NCI-H2196 treated with DMSO at 0.1 percent for 48 hours (cell line): ENCODE data around the gene ROBO4.

Experiments
- DNase-seq: peaks from one replicate; lab custom pipeline; 2025; ENCODE audit not compliant: unreplicated experiment; lab: John Stamatoyannopoulos, UW

Gene ROBO4

DNA sequence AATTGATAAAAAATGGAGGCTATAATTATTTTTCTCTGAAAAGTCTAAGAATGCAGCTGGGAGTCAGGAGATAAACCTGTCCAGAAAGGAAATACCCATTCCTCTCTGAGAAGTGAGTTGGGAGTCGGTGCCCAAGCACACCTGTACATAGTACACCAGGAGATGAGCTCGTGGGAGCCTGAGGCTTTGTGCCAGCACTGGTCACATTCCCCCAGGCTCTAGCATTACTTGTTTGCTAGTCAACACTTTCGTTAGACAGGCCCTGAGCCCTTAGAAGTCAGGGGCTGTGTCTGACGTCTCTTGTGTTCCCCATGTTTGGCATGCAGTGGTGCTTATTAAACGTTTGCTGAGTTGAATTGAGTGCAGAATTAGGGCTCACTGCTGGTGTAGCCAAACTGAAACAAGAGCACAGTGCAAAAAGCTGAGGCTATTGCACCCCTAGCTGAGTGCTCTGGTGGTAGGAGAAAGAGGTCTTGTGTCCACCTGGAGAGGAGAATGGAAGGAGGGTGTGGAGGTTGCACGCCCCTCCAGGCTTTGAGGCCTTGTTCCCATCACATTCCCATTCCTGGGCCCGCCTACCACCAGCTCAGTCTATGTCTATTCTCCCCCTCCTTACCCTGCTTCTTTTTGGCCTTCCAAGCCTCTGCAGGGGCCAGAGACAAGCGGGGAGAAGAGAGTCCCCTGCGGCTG lies 6.8 kb downstream of the ROBO4 start:
- DNase-seq = no peak

DNA sequence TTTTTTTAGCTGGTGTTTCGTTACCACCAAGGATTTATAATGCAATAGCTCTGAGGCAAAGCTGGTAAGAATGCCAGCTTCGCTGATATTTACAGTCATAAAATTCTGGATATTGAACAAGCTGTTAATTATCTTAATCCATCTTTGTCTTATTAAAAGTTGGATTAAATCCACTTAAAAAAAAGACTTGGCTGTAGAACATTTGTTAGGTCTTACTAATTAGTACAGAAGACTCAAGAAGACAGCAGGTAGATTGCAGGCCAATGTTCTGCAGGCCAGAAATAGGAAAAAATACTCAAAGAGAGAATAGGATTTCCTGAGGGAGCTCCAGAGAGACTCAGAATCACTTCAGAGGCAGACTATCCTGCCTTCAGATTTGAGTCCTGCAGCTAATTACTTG lies 7.5 kb downstream of the ROBO4 start:
- no peak for DNase-seq

- no peak for DNase-seq
These were observed 8.2 kb downstream of the ROBO4 start for GRCh38 chr11:124889191-124890091.

- no peak for DNase-seq
These were observed 10.0 kb downstream of the ROBO4 start for GRCh38 chr11:124887667-124888013.

DNA sequence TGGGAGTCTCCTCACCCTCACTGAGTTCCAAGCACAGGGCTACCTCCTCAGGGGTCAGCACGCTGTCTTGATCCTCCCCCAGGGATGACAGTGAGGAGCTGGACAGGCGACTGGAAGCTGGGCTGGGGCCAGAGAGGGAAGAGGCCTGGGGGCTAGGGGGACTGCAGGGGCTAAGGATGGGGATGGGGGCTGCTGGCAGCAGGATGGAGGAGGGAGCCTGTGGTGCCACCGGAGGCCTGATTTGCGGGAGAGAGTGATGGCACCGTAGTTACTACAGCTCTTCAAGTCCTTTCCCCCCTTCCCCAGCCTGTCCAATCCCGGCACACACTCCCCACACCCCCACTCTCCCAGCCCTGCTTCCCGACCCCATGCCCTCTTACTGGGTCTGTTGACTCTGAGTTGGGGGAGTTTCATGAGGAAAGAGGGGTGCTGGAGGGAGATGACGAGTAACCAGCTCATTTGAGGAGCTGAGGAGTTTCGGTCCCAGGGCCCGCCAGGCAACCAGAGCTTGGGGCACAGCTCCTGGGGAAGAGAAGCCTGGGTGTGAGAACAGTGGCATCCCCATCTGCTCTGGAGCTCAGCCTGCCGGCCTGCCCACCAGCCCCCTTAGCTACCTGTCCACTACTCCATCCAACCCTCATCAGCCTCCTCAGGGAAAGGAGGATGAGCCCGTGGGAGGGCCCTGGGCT lies 10.5 kb downstream of the ROBO4 start:
- no peak for DNase-seq

GRCh38 chr11:124886476-124886875 lies 11.2 kb downstream of the ROBO4 start:
- DNase-seq = no peak

DNA sequence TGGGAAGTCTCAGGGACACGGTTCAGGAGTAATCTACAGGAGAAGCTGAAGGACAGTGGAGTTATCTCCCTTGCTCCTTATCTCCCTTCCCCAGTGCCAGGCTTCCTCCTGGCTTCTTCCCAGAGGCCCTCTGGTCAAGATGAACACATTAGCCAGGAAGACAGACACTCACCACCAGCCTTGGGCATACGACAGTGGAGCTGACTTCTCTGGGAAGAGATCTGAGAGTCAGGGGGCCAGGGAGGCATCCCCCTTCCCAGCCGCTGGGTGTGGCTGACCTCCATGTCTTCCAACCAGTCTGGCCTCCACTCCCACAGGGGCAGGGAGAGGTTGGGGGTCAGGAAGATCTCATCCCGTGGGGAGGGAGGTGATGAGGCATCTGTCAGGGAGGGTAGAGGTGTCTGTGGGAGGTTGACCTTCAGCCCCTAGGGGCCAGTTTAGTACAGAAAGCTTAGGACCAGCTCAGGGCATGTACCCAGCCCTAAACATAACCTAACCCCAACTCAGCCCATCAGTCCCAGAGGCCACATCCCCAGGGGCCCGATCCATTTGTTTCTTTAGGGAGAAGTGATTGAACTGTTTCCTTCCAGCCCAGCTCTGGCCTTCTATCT lies 12.7 kb downstream of the ROBO4 start:
- no peak for DNase-seq

GRCh38 chr11:124884340-124884739 lies 13.3 kb downstream of the ROBO4 start:
- DNase-seq = no peak

GRCh38 chr11:124882339-124883071 lies 15.2 kb downstream of the ROBO4 start:
- no peak for DNase-seq

- DNase-seq = no peak
These were observed 16.7 kb downstream of the ROBO4 start for GRCh38 chr11:124880958-124881357.

- DNase-seq = no peak
These were observed 17.4 kb downstream of the ROBO4 start for GRCh38 chr11:124880290-124880611.

GRCh38 chr11:124879493-124880289 lies 18.0 kb downstream of the ROBO4 start:
- DNase-seq = no peak

DNA sequence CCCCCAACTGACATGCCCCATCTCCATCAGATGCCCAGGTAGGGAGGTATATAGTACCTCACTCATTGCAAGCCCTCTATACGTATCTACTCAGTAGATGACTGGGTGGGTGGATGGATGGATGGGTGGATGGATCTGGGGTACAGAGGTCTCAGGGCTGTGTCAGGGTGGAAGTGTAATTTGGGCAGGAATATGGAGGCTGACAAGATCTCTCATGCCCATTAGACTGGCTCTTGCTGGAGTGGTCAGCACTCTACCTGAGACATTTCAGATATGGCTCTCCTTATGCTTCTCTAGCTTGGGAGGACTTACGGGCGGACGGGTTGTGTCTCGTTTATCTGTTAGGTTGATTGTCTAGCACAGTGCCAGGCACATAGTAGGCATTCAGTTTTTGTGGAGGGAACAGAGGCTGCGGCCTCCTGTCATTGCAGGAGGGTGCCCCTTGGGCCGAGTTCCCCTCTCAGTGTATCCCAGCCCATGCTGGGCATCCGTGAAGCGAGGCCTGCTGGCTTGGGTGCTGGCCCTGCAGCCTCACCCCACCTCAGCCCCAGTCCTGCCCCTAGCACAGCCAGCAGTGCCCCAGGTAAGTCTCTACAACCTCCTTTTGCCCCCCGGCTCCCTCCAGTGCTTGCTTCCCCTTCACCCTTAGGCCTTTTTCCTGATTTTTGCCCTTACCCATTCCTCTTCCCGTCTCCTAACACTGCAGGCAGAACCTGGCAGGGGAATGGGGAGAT lies 18.7 kb downstream of the ROBO4 start:
- DNase-seq = no peak

- DNase-seq = no peak
These were observed 19.5 kb downstream of the ROBO4 start for GRCh38 chr11:124877910-124878758.

- DNase-seq = no peak
These were observed 20.1 kb downstream of the ROBO4 start for GRCh38 chr11:124877631-124877909.

- no peak for DNase-seq
These were observed 20.6 kb downstream of the ROBO4 start for GRCh38 chr11:124876818-124877630.

DNA sequence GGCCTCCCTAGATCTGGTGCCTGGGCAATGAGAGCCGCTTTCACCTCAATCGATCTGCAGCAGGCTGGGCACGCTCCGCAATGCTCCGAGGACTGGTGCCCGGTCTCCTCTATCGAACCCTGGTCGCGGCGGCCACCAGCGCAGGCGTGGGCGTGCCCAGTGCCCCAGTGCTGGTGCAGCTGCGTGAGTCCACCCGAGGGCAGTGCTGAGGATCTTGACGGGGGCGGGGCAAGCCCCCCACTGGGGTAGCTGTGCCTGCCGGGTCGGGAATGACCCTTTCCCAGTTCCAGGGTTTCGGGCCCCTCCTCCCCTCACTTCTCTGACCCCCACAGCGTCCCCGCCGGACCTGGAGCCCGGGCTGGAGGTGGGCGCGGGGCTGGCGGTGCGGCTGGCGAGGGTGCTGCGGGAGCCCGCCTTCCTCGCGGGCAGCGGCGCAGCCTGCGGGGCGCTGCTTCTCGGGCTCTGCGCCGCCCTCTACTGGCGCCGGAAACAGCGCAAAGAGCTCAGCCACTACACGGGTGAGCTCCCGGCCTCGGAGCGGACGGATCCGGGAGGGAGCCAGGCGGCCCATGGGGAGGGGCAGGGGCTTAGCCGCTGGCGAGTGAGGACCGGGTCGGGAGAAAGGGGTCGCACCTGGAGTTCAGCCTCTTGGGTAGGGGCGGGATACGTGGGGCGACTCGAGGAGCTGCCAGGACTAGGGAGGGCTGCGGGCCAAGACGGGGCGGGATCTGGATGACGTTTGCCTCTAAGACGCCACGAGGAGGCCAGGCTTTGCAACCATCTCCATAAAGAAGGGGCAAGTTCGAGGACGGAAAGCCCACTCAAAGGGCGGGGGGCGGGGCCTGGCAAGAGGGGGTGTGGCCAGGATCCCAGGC lies 21.5 kb downstream of the ROBO4 start:
- DNase-seq = peak; percentile 71
